T47D (cell line): ENCODE data around the gene PPFIA2.
A peak's percentile ranks its signal among the peaks of the same experiment; 100 is the strongest.
"Not testable (repeated sequence)": the region's sequence is repeated elsewhere in the genome, so short reads cannot be mapped to it uniquely, and the experiment has no call there.

Source experiments
- DNase-seq, 2 experiments: peaks; one replicate each; pipeline versions ENCODE4 v3.0.0 to v3.0.0-alpha.2; 2011 to 2012; ENCODE audit warnings: low read depth in 1 of 2, low spot score in 1 of 2
- JUND ChIP-seq: IDR thresholded peaks from 2 replicates; pipeline ENCODE4 v1.6.1; 2012; ENCODE audit warnings: low read depth
- in situ Hi-C: cut with HindIII; loops from 2 replicates; pipeline ENCODE4 v1.10.0; 2016; ENCODE audit warnings: low sequenced_read_pairs, low pct_unique_long_range_greater_than_20kb

PPFIA2 gene

DNA sequence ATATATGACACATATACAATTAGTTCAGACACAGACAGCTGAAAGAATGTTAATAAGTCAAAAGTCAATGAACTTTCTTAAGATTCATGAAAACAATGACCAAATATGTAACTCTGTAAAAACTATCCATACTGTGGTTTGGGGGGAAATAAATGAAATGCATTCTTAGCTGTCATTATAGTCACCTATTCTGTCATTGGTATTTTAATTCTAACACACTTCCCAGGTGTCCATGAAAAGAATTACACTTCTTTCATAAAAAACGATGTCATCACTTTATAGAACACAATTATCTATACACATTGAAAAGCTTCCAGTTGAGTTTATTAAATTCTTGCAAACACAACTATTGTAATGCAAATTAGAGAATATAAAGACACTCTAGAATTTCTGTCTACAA lies 35.8 kb downstream of the PPFIA2 start:
- in situ Hi-C loops, result no loop called here
- TF ChIP-seq JUND, result no peak
- DNase-seq, result no peak

DNA sequence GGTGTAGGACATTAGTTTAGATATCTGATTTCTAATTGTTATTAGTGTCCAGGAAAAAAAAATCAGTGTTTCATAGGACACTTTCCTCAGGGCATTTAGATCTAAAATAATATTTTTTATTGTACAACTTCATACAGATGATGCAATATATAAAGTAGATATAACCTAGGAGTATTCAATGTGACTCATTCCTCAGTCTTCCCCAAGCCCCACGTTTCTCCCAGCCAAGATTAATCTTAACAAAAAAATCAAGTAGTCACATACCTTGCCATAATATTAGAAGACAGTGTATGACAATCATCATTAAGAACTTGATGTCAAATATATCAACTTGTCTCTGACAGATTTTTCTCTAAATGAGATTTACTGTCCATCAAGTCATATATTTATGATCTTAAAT lies 37.1 kb downstream of the PPFIA2 start:
- in situ Hi-C loops, result no loop called here
- no peak for TF ChIP-seq JUND
- DNase-seq, result no peak

DNA sequence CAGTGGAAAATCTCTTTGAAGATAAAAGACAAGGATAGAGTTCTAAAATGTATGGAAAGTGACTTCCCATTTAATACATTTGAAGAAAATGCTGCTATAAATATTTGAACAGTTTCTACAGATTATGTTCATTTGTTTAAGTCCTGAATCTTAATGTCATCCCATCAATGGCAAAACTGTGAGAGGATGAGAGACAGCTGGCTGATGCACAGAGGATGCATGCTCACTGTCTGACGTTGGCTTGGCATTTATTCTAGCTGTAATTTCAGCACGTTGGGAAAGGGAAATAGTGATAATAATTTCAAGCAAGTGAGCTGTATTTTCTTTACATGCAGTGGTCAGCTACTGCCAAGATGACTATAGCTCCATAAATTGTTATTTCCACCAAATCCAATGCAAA lies 40.5 kb downstream of the PPFIA2 start:
- DNase-seq, result no peak
- TF ChIP-seq JUND, result no peak
- in situ Hi-C loops, result no loop called here

DNA sequence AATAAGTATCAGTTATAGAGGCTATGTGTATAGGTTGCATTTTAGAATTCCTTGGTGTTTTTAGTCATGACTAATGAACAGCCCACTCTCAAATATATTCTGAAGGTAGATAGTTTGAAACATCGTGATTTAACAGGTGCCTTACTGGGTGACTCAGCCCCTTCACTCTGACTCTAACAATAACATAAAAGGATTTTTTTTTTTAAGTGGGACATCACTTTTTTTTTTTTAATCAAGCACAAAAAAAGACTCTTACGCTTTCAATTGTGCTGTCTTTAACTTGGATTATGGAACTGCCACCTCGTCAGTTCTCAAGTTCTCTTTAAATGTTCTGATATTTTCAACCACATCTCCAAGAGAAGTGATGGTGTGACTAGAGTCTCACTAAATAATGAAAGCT lies 46.6 kb downstream of the PPFIA2 start:
- no peak for TF ChIP-seq JUND
- in situ Hi-C loops, result no loop called here
- no peak for DNase-seq

DNA sequence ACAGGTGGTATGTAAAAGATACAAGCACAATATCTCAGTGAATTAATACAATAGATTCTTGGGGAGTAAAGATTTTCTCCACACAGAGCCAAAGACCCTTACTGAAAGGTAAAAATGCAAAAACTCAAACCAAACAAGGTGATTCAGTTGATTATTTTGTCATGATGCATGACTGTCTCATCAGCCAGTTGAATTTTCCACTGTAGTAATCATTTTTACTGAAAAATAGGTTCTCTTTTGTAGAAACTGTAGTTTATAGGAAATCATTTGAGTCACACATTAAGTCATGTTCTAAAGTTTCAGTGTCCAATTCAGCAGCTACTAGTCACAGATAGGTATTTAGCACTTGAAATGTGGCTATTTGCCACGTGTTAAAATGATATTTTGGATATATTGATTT lies 53.6 kb downstream of the PPFIA2 start:
- TF ChIP-seq JUND, result no peak
- in situ Hi-C loops, result no loop called here
- DNase-seq, result no peak

DNA sequence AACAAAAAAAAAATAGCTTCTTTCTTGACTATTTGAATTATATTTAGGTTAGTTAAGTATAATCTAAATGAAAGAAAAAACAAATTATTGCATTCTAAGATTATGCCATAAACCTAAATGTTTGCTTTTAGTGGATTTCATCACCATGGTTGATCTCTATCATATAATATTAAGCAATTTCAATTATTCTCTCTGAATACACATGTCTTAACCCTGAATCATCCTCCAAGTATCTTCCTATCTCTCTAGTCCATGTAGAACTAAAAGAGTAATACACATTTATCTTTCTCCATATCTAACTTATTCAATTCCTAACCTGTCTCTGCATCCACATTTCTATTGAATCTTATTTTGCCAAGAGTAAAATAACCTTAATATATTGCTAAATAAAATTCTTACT lies 59.6 kb downstream of the PPFIA2 start:
- in situ Hi-C loops, result no loop called here
- no peak for DNase-seq
- no peak for TF ChIP-seq JUND

DNA sequence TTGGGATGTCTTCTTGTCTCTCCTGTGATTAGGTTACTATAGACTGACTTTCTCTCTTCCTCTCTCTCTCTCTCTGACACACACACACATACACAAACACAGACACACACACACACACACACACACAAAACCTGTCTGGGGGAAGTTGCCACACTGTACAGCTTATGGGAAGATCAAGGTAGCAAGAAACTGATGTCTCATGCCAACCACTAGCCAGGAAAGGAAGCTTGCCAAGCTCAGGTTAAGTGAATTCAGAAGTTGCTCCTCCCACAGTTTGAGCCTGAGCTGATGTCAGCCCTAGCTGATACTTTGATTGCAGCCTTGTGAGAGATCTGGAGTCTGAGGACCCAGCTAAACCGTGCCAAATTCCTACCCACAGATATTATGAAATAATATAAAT lies 67.1 kb downstream of the PPFIA2 start:
- peak in 1 of 2 experiments; percentile 28 for DNase-seq
- in situ Hi-C loops, result no loop called here
- no peak for TF ChIP-seq JUND

DNA sequence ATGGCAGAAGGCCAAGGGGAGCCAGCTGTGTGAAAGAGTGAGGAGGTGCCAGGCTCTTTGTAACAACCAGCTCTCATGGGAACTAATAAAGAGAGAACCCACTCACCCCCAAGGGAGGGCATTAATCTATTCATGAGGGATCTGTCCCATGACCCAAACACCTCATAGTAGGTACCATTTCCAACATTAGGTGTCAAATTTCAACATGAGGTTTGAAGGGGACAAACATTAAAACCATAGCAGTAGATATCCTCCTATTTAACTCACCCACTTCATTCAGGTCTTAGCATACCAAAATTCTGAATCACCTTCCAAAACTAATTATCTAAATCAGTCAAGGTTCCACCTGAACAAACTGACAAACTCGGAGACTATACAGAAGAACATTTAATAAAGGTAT lies 75.3 kb downstream of the PPFIA2 start:
- no peak for DNase-seq
- in situ Hi-C loops, result no loop called here
- TF ChIP-seq JUND, result no peak

DNA sequence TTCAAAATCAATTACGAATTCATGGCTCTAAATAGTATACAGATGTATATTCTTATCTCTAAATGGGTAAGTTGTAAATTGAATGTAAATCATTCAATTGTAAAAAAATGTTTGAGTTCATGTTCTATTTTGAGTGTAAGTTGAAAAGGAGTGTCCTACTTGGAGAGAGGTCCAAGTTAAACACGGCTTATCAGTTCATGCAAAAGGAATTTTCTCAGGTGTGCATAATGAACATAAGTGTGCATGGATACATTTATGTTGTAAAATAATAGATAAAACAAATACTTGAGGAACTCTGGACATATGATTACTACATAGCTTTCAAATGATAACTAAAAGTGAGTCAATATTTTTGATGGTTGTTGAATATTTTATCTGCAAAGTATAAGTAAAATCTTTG lies 79.5 kb downstream of the PPFIA2 start:
- in situ Hi-C loops, result no loop called here
- DNase-seq, result no peak

DNA sequence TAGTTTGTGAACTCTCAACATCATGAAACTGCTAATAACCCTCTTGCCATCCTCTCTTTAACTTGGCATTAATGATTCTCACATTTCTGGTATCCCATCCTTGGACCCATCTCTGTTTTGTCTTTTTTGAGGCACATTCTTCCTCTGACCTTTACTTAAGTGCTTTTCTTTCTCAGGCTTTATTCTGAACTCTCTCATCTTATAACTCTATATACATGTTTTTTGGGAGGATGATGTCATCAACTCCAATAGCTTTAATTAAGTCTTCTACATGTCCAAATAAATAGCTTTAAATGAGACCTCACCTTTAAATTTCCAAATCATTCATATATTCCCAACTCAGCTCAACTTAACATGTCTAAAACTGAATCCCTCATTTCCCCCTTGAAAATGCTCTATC lies 88.4 kb downstream of the PPFIA2 start:
- no peak for TF ChIP-seq JUND
- in situ Hi-C loops, result no loop called here
- no peak for DNase-seq

More for the DNA sequence above, 79.5 kb downstream of the PPFIA2 start:
- no peak for TF ChIP-seq JUND

DNA sequence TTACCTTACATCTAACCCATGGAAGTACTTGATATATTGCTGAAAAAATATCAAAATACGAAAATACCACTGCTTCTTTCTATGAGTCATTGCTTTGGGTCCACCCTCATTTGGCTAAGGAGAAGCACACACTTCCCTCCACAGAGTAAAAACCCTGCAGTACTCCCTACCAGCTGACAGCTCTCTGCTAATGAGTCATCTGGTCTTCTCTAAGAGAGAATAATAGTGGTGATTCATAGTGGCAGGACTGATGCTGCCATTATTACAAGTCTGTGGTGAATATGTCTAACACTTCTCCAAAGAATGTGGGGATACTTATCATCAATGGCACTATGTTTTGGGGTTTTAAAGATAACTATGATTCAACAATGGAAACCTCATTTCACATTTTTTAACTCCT lies 90.7 kb downstream of the PPFIA2 start:
- no peak for TF ChIP-seq JUND
- DNase-seq, result no peak
- in situ Hi-C loops, result no loop called here

DNA sequence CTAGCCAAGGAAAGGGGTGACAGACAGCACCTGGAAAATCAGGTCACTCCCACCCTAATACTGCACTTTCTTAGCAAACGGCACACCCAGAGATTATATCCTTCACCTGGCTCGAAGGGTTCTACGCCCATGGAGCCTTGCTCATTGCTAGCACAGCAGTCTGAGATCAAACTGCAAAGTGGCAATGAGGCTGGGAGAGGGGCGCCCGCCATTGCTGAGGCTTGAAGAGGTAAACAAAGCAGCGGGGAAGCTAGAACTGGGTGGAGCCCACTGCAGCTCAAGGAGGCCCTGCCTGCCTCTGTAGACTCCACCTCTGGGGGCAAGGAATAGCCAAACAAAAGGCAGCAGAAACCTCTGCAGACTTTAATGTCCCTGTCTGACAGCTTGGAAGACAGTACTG lies 99.8 kb downstream of the PPFIA2 start:
- DNase-seq, in situ Hi-C loops: not testable (repeated sequence)

DNA sequence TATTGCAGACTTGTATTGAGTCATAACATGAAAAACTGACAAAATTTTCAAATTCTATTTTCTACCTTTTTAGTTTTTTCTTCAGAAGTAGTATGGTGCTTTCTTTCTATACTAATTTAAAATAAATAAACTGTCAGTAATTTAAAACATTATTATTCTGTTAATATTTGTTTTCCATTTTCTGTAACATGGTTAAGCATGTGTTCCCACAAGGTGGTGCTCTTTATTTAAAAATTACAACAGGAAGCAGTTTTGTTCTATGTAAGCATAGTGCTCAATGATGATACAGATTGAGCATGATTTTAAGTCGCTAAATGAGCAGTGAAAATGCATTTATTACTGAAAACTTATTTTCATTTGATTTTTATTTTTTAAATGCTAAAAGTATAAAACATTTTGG lies 114.6 kb downstream of the PPFIA2 start:
- no peak for TF ChIP-seq JUND
- DNase-seq, result peak; percentile 46 to 70
- in situ Hi-C loops, result no loop called here

DNA sequence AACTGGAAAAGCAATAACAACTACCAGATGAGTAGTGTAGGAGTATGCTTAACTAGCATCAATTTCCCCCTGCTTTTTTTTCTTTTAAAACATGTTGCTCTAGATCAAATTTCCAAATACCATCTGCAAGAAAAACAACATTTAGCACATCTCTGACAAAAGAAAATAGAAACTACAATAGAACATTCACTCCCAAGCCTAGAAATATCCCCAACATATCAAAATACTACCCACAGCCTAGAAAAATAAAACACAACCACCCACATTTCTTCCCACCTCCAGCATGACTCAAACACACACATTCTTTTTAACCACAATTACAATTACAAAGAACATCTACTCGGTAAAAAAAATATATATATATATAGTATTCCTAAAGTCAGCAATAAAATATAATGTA lies 120.0 kb downstream of the PPFIA2 start:
- in situ Hi-C loops, result no loop called here
- no peak for TF ChIP-seq JUND
- no peak for DNase-seq

DNA sequence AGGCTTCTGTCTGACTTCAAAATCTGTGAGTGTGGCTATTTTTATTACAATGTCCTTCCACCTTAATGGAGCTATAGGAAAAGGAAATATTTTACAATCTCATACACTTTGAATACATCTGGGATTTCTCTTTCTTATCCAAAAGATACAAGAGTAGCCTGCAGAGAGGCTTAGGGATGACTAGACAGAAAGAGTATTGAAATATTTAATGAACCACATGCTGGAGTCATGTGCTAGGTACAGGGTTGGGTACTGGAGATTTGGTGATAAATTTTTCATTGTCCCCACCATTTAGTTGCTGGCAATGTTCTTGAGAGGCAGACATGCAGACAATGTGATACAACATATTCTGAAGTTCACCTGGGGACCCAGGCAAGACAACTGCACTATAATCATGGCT lies 126.0 kb downstream of the PPFIA2 start:
- no peak for TF ChIP-seq JUND
- in situ Hi-C loops, result no loop called here
- no peak for DNase-seq
